Endometrial microvascular endothelial cells (primary cell): ENCODE measurements around the gene ASB18. TPM values are rescaled to one million over a fixed set of nuclear protein-coding genes. Genes with fewer than 3 reads are reported as not detected.

Experiments used
- in situ Hi-C: cut with HindIII; loops from 2 replicates; pipeline ENCODE4 v1.10.0; 2017; ENCODE audit warnings: low sequenced_read_pairs, low pct_unique_long_range_greater_than_20kb; ENCODE audit errors: inconsistent ontology term
- total RNA-seq: library from RNA; depleted of rRNA; stranded (reverse); fragments of >200 nt; gene quantifications from one replicate; pipeline ENCODE4 v1.2.3, GENCODE V29; 2015; ENCODE audit errors: inconsistent ontology term

Gene ASB18
- total RNA-seq, 1 donor from 2014 or later = not detected

- in situ Hi-C loops = loop anchor here (25.0 kb wide), 1 partner anchor 394 kb away; no protein-coding TSS in a partner anchor
Measured at GRCh38 chr2:236180831-236181453, 83.3 kb downstream of the ASB18 start.

GRCh38 chr2:236180076-236180816 lies 84.0 kb downstream of the ASB18 start:
- in situ Hi-C loops = loop anchor here (25.0 kb wide), 1 partner anchor 393 kb away; no protein-coding TSS in a partner anchor

GRCh38 chr2:236179236-236180075 lies 84.8 kb downstream of the ASB18 start:
- in situ Hi-C loops = loop anchor here (25.0 kb wide), 1 partner anchor 392 kb away; no protein-coding TSS in a partner anchor

GRCh38 chr2:236178890-236179235 lies 85.3 kb downstream of the ASB18 start:
- in situ Hi-C loops = loop anchor here (25.0 kb wide), 1 partner anchor 392 kb away; no protein-coding TSS in a partner anchor

- in situ Hi-C loops = loop anchor here (25.0 kb wide), 1 partner anchor 391 kb away; no protein-coding TSS in a partner anchor
Measured at GRCh38 chr2:236177967-236178889, 86.0 kb downstream of the ASB18 start.

- in situ Hi-C loops = loop anchor here (25.0 kb wide), 1 partner anchor 390 kb away; no protein-coding TSS in a partner anchor
Measured at GRCh38 chr2:236177604-236177966, 86.6 kb downstream of the ASB18 start.

GRCh38 chr2:236176951-236177350 lies 87.3 kb downstream of the ASB18 start:
- in situ Hi-C loops = loop anchor here (25.0 kb wide), 1 partner anchor 390 kb away; no protein-coding TSS in a partner anchor

- in situ Hi-C loops = loop anchor here (25.0 kb wide), 1 partner anchor 389 kb away; no protein-coding TSS in a partner anchor
Measured at GRCh38 chr2:236176417-236176816, 87.8 kb downstream of the ASB18 start.

- in situ Hi-C loops = loop anchor here (25.0 kb wide), 1 partner anchor 388 kb away; no protein-coding TSS in a partner anchor
Measured at GRCh38 chr2:236175548-236176150, 88.6 kb downstream of the ASB18 start.

- in situ Hi-C loops = no loop called here
Measured at GRCh38 chr2:236173729-236174607, 90.2 kb downstream of the ASB18 start.

- in situ Hi-C loops = no loop called here
Measured at GRCh38 chr2:236173036-236173728, 91.0 kb downstream of the ASB18 start.

GRCh38 chr2:236172255-236173035 lies 91.8 kb downstream of the ASB18 start:
- in situ Hi-C loops = no loop called here

- in situ Hi-C loops = no loop called here
Measured at GRCh38 chr2:236171680-236172254, 92.4 kb downstream of the ASB18 start.

GRCh38 chr2:236171181-236171679 lies 93.0 kb downstream of the ASB18 start:
- in situ Hi-C loops = no loop called here

- in situ Hi-C loops = no loop called here
Measured at GRCh38 chr2:236170590-236171165, 93.5 kb downstream of the ASB18 start.
